Esophagus (tissue), 2 donors: Measurements from ENCODE around the gene DUS1L. TPM values are rescaled to one million over a fixed set of nuclear protein-coding genes. Genes with fewer than 3 reads are reported as not detected.

ENCODE experiments used
- H3K27ac ChIP-seq, 2 donors: one replicate each; pipeline ENCODE4 v1.5.1; 2013; ENCODE audit warnings: low read depth in 2 of 2, mild to moderate bottlenecking in 2 of 2, inconsistent platforms in 1 of 2, low read length in 1 of 2, moderate library complexity in 1 of 2
- H3K27me3 ChIP-seq, 2 donors: one replicate each; pipeline ENCODE4 v1.6.1; 2013; ENCODE audit warnings: low read length in 2 of 2, control low read depth in 1 of 2, mild to moderate bottlenecking in 1 of 2; ENCODE audit not compliant: insufficient read depth in 2 of 2, control insufficient read depth in 1 of 2
- H3K36me3 ChIP-seq, 2 donors: one replicate each; pipeline ENCODE4 v1.6.1; 2013; ENCODE audit warnings: low read length in 1 of 2; ENCODE audit not compliant: control insufficient read depth in 2 of 2, insufficient read depth in 2 of 2
- H3K4me1 ChIP-seq, 2 donors: one replicate each; pipeline ENCODE4 v1.6.1; 2013; ENCODE audit warnings: low read length in 1 of 2; ENCODE audit not compliant: control insufficient read depth in 2 of 2, insufficient read depth in 2 of 2
- H3K4me3 ChIP-seq, 2 donors: one replicate each; pipeline ENCODE4 v1.5.1; 2013; ENCODE audit warnings: low read length in 2 of 2, mild to moderate bottlenecking in 2 of 2, low read depth in 1 of 2, moderate library complexity in 1 of 2
- H3K9me3 ChIP-seq, 2 donors: one replicate each; pipeline ENCODE4 v1.6.1; 2013; ENCODE audit warnings: mild to moderate bottlenecking in 2 of 2, low read depth in 1 of 2, low read length in 1 of 2, moderate library complexity in 1 of 2; ENCODE audit not compliant: control insufficient read depth in 2 of 2, insufficient read depth in 1 of 2
- WGBS, 2 donors: extraction: QIAGEN DNeasy Blood & Tissue Kit; methylation state at CpG; one replicate each; pipeline ENCODE4 v1.1.7; 2013; 5-methylcytosine and 5-hydroxymethylcytosine counted together
- polyA plus RNA-seq, 2 donors: library from polyadenylated mRNA; stranded (reverse); fragments of 200-250 nt; gene quantifications; one replicate each; pipeline ENCODE4 v1.2.3, GENCODE V29; 2013
- donor health status: healthy with polysubstance abuse.
- donor health status: Bipolar disorder and iron deficiency.

Gene DUS1L
- polyA plus RNA-seq, 2 donors, result 118 to 182 TPM

DNA sequence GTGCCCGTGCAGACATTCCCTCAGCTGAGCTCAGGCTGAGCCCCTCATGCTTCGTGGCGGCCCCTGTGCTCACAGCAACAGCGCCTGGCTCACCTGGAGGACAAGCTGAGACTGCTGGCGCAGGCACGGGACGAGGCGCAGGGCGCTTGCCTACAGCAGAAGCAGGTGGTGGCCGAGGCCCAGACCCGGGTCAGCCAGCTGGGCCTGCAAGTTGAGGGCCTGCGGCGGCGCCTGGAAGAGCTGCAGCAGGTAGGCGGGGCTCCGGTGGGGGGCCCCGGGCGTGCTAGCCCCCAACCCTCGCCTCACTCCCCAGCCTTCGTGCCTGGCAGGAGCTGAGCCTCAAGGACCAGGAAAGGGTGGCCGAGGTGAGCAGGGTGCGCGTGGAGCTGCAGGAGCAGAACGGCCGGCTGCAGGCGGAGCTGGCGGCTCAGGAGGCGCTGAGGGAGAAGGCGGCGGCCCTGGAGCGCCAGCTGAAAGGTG, 35.6 kb downstream of the DUS1L start:
- H3K4me3 ChIP-seq, result no peak overlapping the region
- 61 to 62% methylated on average over 31 of the region's 31 CpGs for WGBS, 2 donors
- H3K36me3 ChIP-seq, result peaks cover 0 to 17% of the 10 kb centered on the region in 2 donors
- H3K9me3 ChIP-seq, result no peaks in the 10 kb centered on the region
- H3K4me1 ChIP-seq, result peaks cover 7 to 15% of the 10 kb centered on the region in 2 donors
- no peak overlapping the region for H3K27ac ChIP-seq
- H3K27me3 ChIP-seq, result no peaks in the 10 kb centered on the region

DNA sequence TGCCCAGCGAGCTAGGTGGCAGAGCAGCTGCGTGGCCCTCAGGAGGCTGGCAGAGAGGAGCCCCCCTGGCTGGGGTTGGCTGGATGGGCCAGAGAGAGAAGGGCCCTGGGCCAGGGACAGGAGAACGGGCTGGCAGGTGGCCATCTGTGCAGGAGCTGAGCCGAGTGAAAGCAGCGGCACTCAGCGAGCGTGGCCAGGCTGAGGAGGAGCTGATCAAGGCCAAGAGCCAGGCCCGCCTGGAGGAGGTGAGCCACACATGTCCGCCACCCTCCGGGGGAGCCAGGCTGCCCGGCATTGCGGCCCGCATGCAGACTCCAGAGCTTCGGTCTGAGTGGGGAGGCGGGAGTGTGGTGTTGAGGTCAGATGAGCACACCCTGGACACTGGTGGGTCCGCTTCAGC, 36.2 kb downstream of the DUS1L start:
- Histone ChIP-seq H3K27me3 (no peaks in the 10 kb centered on the region), H3K4me3 (no peak overlapping the region), H3K9me3 (no peaks in the 10 kb centered on the region), H3K4me1 (peaks cover 7 to 15% of the 10 kb centered on the region in 2 donors), H3K36me3 (peaks cover 0 to 17% of the 10 kb centered on the region in 2 donors), H3K27ac (no peak overlapping the region)
- 82 to 89% methylated on average over 16 of the region's 16 CpGs for WGBS, 2 donors

DNA sequence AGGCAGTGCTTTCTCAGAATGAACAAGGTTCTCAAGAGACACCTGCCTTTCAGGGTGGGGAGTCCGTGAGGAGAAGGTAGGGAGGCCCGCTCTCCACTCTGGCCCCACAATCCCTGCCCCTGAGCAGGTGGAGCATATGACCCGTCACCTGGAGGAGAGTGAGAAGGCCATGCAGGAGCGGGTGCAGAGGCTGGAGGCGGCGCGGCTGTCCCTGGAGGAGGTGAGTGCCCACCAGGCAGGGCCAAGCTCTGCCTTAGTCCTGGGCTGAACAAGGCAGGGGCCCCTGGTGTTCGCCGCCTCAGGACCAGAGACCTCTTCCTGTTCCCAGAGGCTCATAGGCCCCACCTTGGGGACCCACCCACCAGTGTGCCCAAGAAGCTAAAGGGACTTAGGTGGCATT, 36.6 kb downstream of the DUS1L start:
- H3K4me3 ChIP-seq, result no peak overlapping the region
- H3K4me1 ChIP-seq, result peaks cover 7 to 18% of the 10 kb centered on the region in 2 donors
- WGBS, 2 donors, result 93 to 97% methylated on average over 9 of the region's 9 CpGs
- peaks cover 0 to 17% of the 10 kb centered on the region in 2 donors for H3K36me3 ChIP-seq
- no peaks in the 10 kb centered on the region for H3K9me3 ChIP-seq
- H3K27me3 ChIP-seq, result no peaks in the 10 kb centered on the region
- no peak overlapping the region for H3K27ac ChIP-seq

DNA sequence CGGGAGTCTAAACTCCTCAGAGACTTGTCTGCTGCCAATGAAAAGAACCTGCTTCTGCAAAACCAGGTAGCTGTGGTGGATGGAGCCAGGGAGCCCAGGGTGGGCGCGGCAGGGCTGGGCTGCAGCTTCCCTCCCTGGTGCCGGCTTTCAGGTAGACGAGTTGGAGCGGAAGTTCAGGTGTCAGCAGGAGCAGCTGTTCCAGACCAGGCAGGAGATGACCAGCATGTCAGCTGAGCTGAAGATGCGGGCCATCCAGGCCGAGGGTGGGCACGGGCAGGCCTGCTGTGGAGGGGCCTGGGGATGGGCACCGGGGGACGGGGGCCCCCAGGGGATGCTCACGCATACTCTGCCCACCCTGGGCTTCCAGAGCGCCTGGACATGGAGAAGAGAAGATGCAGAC, 37.4 kb downstream of the DUS1L start:
- H3K36me3 ChIP-seq, result peaks cover 0 to 17% of the 10 kb centered on the region in 2 donors

DNA sequence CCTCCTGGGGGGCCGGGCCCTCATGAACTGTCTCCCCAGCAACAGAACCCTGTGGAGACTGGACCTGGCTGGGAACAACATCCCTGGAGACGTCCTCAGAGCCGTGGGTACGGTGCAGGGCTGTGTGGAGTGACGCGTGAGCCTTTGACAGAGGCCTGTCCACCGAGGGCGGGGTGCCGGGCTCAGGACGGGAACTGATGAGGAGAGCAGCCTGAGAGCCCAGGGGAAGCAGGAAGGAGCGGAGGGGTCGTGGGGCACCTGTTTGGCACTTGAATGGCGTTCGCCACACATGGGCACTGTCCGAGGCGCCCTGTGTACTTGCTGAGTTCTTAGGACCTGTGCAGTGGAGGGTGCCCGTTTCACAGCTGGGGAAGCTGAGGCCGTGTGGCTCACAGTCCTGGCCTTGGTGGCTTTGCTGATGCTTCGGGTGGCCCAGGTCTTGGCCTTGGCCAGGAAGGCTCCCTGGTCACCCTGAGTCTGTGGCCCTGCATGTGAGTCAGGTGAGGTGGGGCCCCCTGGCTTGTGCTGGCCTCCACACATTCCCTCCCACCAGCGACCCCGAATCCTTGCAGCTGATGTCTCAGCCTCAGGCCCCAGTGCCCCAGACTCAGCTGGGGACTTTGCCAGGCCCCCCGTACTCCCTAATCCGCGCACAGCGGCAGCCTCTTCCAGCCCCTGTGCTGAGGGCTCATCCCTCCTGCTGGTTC, 40.0 kb downstream of the DUS1L start:
- H3K9me3 ChIP-seq, result no peaks in the 10 kb centered on the region
- no peaks in the 10 kb centered on the region for H3K27me3 ChIP-seq
- no peak overlapping the region for H3K4me3 ChIP-seq
- WGBS, 2 donors, result 94% methylated on average over 25 of the region's 25 CpGs
- H3K27ac ChIP-seq, result no peak overlapping the region
- H3K36me3 ChIP-seq, result peaks cover 0 to 17% of the 10 kb centered on the region in 2 donors
- H3K4me1 ChIP-seq, result peaks cover 6 to 32% of the 10 kb centered on the region in 2 donors

More for the DNA sequence above, 37.4 kb downstream of the DUS1L start:
- WGBS, 2 donors, result 93% methylated on average over 13 of the region's 13 CpGs
- Histone ChIP-seq H3K27me3 (no peaks in the 10 kb centered on the region), H3K9me3 (no peaks in the 10 kb centered on the region), H3K27ac (no peak overlapping the region), H3K4me3 (no peak overlapping the region), H3K4me1 (peaks cover 7 to 23% of the 10 kb centered on the region in 2 donors)

DNA sequence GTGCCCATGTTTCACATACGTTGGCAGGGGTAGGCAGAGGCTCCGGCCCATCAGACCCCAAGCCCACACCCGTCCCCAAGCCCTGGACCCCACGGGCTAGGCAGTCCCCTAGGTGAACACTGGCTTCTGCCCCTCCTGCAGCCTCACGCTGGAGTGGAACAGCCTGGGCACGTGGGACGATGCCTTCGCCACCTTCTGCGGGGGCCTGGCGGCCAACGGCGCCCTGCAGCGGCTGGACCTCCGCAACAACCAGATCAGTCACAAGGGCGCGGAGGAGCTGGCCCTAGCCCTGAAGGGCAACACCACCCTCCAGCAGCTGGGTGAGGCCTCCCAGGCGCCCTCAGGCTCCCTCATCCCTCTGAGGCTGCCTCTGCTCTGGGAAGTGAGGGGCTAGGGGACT, 40.7 kb downstream of the DUS1L start:
- Histone ChIP-seq H3K9me3 (no peaks in the 10 kb centered on the region), H3K36me3 (peaks cover 0 to 17% of the 10 kb centered on the region in 2 donors), H3K4me3 (no peak overlapping the region), H3K27ac (no peak overlapping the region), H3K27me3 (no peaks in the 10 kb centered on the region), H3K4me1 (peaks cover 2 to 27% of the 10 kb centered on the region in 2 donors)
- WGBS, 2 donors, result 95% methylated on average over 17 of the region's 17 CpGs

DNA sequence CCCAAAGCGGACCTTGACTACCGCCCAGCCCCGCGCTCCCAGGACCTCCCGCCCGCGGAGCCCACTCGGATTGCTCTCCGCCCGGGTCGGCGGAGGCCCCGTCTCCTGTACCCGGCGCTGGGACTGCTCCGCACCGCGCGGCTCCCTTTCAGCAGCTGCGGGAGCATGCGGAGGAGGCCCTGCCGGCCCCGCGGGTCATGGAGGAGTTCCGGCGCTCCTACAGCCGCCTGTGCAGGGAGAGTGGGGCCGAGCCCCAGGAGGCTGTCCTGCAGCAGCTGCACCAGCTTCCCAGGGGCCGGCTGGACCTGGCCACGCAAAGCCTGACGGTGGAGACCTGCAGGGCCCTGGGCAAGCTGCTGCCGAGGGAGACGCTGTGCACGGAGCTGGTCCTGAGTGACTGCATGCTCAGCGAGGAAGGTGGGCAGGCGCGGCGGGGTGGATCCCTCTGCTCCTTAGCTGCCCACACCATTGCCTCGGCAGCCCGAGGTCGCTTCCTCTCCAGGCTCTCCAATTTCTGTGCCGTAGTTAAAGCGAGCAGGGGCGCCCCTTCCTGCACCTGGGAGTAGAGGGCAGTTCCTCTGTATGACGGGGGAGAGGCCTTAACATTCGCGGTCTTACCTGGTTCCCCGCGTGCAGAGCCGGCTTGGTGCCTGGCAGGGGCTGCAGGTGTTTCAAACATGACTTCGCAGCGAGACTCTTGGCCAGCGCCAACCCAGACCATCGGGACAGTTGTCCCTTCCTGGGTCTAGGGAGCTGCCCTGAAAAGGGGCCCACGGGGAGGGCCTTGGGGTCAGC, 42.0 kb downstream of the DUS1L start:
- no peaks in the 10 kb centered on the region for H3K27me3 ChIP-seq
- H3K36me3 ChIP-seq, result peaks cover 0 to 8% of the 10 kb centered on the region in 2 donors
- H3K4me1 ChIP-seq, result peaks cover 2 to 23% of the 10 kb centered on the region in 2 donors
- peak overlapping the region; percentile 58 to 76 for H3K4me3 ChIP-seq
- no peak overlapping the region for H3K27ac ChIP-seq
- no peaks in the 10 kb centered on the region for H3K9me3 ChIP-seq
- WGBS, 2 donors, result 5 to 7% methylated on average over 38 to 55 of the region's 55 CpGs

DNA sequence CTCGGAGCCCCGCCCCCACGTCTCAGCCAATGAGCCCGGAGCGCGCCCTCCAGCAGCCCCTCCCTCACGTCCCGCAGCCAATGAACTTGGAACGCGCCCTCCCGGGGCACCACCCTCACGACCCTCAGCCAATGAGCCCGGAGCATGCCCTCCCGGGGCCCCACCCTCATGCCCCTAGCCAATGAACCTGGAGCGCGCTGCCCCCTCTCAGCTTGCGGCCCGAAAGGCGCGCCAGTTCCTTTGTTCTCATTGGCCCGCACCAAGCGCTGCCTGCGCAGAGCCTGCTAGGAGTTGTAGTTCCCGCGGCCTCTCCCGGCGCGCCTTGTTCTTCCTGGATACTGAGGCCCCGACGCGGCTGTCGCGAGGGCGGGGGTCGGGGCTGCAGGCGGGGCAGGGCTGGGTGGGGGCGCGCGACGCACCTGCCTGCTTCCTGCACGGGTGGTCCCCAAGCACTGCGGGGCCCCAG, 42.6 kb downstream of the DUS1L start, which contains the start of gene LRRC45:
LRRC45 (plus strand) TSS at position 325 of the 466 bp plus-strand sequence. CDS start 339 bp downstream, outside the sequence.
- peak within 1 kb of the TSS; percentile 68 to 78 for H3K27ac ChIP-seq
- H3K36me3 ChIP-seq, result peaks cover 0 to 8% of the 10 kb centered on the region in 2 donors
- H3K4me3 ChIP-seq, result peak within 1 kb of the TSS; percentile 82 to 93
- H3K9me3 ChIP-seq, result no peaks in the 10 kb centered on the region
- H3K27me3 ChIP-seq, result no peaks in the 10 kb centered on the region
- 0 to 1% methylated on average over 35 to 42 of the region's 42 CpGs for WGBS, 2 donors
- H3K4me1 ChIP-seq, result peaks cover 2 to 23% of the 10 kb centered on the region in 2 donors

DNA sequence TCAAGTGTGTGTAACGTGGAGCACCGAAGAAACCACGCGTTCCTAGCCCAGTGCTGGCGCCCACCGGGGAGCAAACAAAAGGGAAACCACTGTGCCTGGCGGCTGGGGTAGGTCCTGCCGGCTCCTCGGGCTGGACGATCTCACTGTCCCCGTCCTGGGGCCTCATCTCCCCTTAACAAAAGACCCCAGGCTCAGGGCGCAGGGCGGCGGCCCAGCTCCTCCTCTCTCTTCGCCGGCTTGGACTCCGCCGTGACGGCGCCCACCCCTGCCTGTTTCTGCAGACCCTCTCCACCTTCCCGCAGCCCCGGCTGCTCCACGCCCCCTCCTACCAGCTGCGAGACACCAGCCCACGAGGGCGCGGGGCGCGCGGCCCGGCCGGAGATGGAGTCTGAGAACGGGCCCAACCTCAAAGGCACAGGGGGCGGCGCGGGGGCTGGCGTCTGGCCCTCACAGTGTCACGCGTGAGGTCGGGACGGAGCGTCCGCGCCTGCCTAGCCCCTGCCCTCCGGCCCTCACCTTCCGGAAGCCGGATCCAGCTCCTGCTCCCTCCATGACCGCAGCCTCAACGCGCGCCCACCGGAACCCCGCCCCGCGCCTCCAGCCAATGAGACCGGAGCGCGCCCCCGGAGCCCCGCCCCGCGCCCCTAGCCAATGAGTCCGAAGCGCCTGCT, 43.2 kb downstream of the DUS1L start, which contains the start of gene CENPX:
CENPX (minus strand) TSS at position 569 of the 671 bp plus-strand sequence; CDS start at position 552, 17 bp downstream.
- WGBS, 2 donors, result 1% methylated on average over 51 to 64 of the region's 64 CpGs
- peak within 1 kb of the TSS; percentile 82 to 93 for H3K4me3 ChIP-seq
- no peaks in the 10 kb centered on the region for H3K9me3 ChIP-seq
- peaks cover 2 to 23% of the 10 kb centered on the region in 2 donors for H3K4me1 ChIP-seq
- peaks cover 0 to 8% of the 10 kb centered on the region in 2 donors for H3K36me3 ChIP-seq
- H3K27me3 ChIP-seq, result no peaks in the 10 kb centered on the region
- H3K27ac ChIP-seq, result peak within 1 kb of the TSS; percentile 68 to 78
